PC-3 (cell line): ENCODE data around the gene PIK3C3. TPM values are rescaled to one million over a fixed set of nuclear protein-coding genes. Genes with fewer than 3 reads are reported as not detected.

Experiments used
- ATAC-seq: fragments of 200-7000 bp; cut with Tn5 transposase; 2 replicates; pipeline ENCODE4 v1.9.1; 2020; ENCODE audit warnings: mild to moderate bottlenecking, moderate library complexity
- BruUV-seq: library from RNA; stranded (reverse); fragments of 400-500 nt; replicated peaks from 2 replicates; lab custom pipeline; 2021; lab: Mats Ljungman, UMichigan
- CTCF ChIA-PET: fragments of 300-600 bp; sonication (Branson Sonifier 250); formaldehyde crosslinking; loops from one replicate; lab custom pipeline; 2022; ENCODE audit warnings: antibody characterized with exemption; lab: Charles Lee
- POLR2A ChIA-PET: fragments of 300-600 bp; sonication (Branson Sonifier 250); formaldehyde crosslinking; loops from one replicate; lab custom pipeline; 2022; ENCODE audit warnings: antibody characterized with exemption; ENCODE audit not compliant: unreplicated experiment; lab: Charles Lee
- DNase-seq: peaks from one replicate; pipeline ENCODE4 v3.0.0-alpha.2; 2015
- H2AFZ ChIP-seq: fragments of 300-600 bp; sonication (generic); 2 replicates; pipeline ENCODE4 v1.6.0; 2016; ENCODE audit warnings: antibody characterized with exemption, low read length
- H3F3A ChIP-seq: fragments of 300-600 bp; sonication (generic); one replicate; pipeline ENCODE4 v1.6.0; 2017; ENCODE audit warnings: antibody characterized with exemption, low read length, control low read depth, mild to moderate bottlenecking; ENCODE audit not compliant: unreplicated experiment
- H3K27ac ChIP-seq: fragments of 300-600 bp; sonication (generic); 2 replicates; pipeline ENCODE4 v1.5.1; 2016; ENCODE audit warnings: mild to moderate bottlenecking, low read length
- H3K27me3 ChIP-seq: fragments of 300-600 bp; sonication (generic); 2 replicates; pipeline ENCODE4 v1.6.1; 2016; ENCODE audit warnings: low read length, mixed read lengths
- H3K36me3 ChIP-seq: fragments of 300-600 bp; sonication (generic); 2 replicates; pipeline ENCODE4 v1.6.1; 2016; ENCODE audit warnings: low read depth, mixed run types, low read length, mixed read lengths
- H3K4me1 ChIP-seq: fragments of 300-600 bp; sonication (generic); 2 replicates; pipeline ENCODE4 v1.5.1; 2016; ENCODE audit warnings: low read length; ENCODE audit not compliant: insufficient read depth
- H3K4me2 ChIP-seq: fragments of 300-600 bp; sonication (generic); 2 replicates; pipeline ENCODE4 v1.6.0; 2016; ENCODE audit warnings: low read length
- H3K4me3 ChIP-seq: fragments of 300-600 bp; sonication (generic); 2 replicates; pipeline ENCODE4 v1.5.1; 2016; ENCODE audit warnings: mild to moderate bottlenecking, low read length, mixed read lengths
- H3K79me2 ChIP-seq: fragments of 300-600 bp; sonication (generic); 2 replicates; pipeline ENCODE4 v1.6.1; 2017; ENCODE audit warnings: low read length, mixed read lengths
- H3K9ac ChIP-seq: fragments of 300-600 bp; sonication (generic); 2 replicates; pipeline ENCODE4 v1.6.0; 2016; ENCODE audit warnings: mild to moderate bottlenecking, low read length
- H3K9me2 ChIP-seq: fragments of 300-600 bp; sonication (generic); replicated peaks from 2 replicates; pipeline ENCODE4 v1.6.1; 2016; ENCODE audit warnings: mixed run types, low read length, mixed read lengths
- H3K9me3 ChIP-seq: fragments of 300-600 bp; sonication (generic); 2 replicates; pipeline ENCODE4 v1.6.1; 2016; ENCODE audit warnings: low read length, mixed read lengths
- H4K20me1 ChIP-seq: fragments of 300-600 bp; sonication (generic); 2 replicates; pipeline ENCODE4 v1.6.1; 2016; ENCODE audit warnings: low read length, mixed read lengths
- CTCF ChIP-seq: fragments of 300-600 bp; sonication (generic); conservative IDR thresholded peaks from 2 replicates; pipeline ENCODE4 v1.5.1; 2017; ENCODE audit warnings: antibody characterized with exemption, low read depth, mild to moderate bottlenecking, low read length
- EZH2 ChIP-seq: fragments of 300-600 bp; sonication (generic); IDR thresholded peaks from one replicate; pipeline ENCODE4 v1.6.1; 2017; ENCODE audit warnings: antibody characterized with exemption, mild to moderate bottlenecking, low read length; ENCODE audit not compliant: unreplicated experiment
- EZH2phosphoT487 ChIP-seq: fragments of 300-600 bp; sonication (generic); IDR thresholded peaks from 2 replicates; pipeline ENCODE4 v1.6.1; 2018; ENCODE audit warnings: mild to moderate bottlenecking, antibody characterized with exemption, low read length, borderline replicate concordance
- intact Hi-C: fragments of 100-400 bp; cut with micrococcal nuclease; formaldehyde crosslinking; loops from 2 replicates; pipeline ENCODE4 v1.9.0; 2023
- total RNA-seq: library from RNA; depleted of rRNA; stranded (reverse); fragments of >200 nt; gene quantifications from 2 replicates; pipeline ENCODE4 v1.2.3, GENCODE V29; 2014

Gene PIK3C3
- total RNA-seq, 1 experiment from 2014 or later = 25.9 TPM

GRCh38 chr18:42092848-42093247, 137.8 kb downstream of the PIK3C3 start:
- H3F3A ChIP-seq = no peaks in the 10 kb centered on the region
- no peaks in the 10 kb centered on the region for H3K79me2 ChIP-seq
- no peak for DNase-seq
- no peak overlapping the region for H3K4me2 ChIP-seq
- POLR2A ChIA-PET = no interaction called here
- no peaks in the 10 kb centered on the region for H3K9me2 ChIP-seq
- H3K36me3 ChIP-seq = no peaks in the 10 kb centered on the region
- no peaks in the 10 kb centered on the region for H3K4me1 ChIP-seq
- H2AFZ ChIP-seq = no peak overlapping the region
- no peak for TF ChIP-seq EZH2
- TF ChIP-seq CTCF = no peak
- H3K27ac ChIP-seq = no peak overlapping the region
- H3K9ac ChIP-seq = no peak overlapping the region
- no TSS peak for BruUV-seq
- no peak for ATAC-seq
- no peak overlapping the region for H3K4me3 ChIP-seq
- H3K27me3 ChIP-seq = no peaks in the 10 kb centered on the region
- H3K9me3 ChIP-seq = no peaks in the 10 kb centered on the region
- intact Hi-C loops = no loop called here
- H4K20me1 ChIP-seq = no peaks in the 10 kb centered on the region
- CTCF ChIA-PET = no interaction called here

- intact Hi-C loops = no loop called here
Observed at GRCh38 chr18:42094875-42095274, 139.8 kb downstream of the PIK3C3 start.

More at GRCh38 chr18:42094875-42095274, 139.8 kb downstream of the PIK3C3 start:
- Histone ChIP-seq H3K9me2 (no peaks in the 10 kb centered on the region), H3F3A (no peaks in the 10 kb centered on the region), H3K27me3 (no peaks in the 10 kb centered on the region), H3K9me3 (no peaks in the 10 kb centered on the region), H3K36me3 (no peaks in the 10 kb centered on the region), H3K4me3 (no peak overlapping the region), H3K4me2 (no peak overlapping the region), H3K27ac (no peak overlapping the region), H2AFZ (no peak overlapping the region), H3K79me2 (no peaks in the 10 kb centered on the region), H3K4me1 (no peaks in the 10 kb centered on the region), H4K20me1 (no peaks in the 10 kb centered on the region), H3K9ac (no peak overlapping the region)
- no TSS peak for BruUV-seq
- ChIA-PET CTCF (no interaction called here), POLR2A (no interaction called here)
- DNase-seq = no peak
- TF ChIP-seq EZH2 = no peak
- no peak for TF ChIP-seq CTCF
- TF ChIP-seq EZH2phosphoT487 = no peak
- ATAC-seq = no peak
